Neuron (in vitro differentiated cells): Measurements from ENCODE around the gene CAPN5.
"Not testable (repeated sequence)": the region's sequence is repeated elsewhere in the genome, so short reads cannot be mapped to it uniquely, and the experiment has no call there.

Experiments used
- H2AFZ ChIP-seq: one replicate; pipeline ENCODE4 v1.6.1; 2013; ENCODE audit warnings: low read depth, mild to moderate bottlenecking, inconsistent platforms, low read length, moderate library complexity
- H3K27me3 ChIP-seq: one replicate; pipeline ENCODE4 v1.6.1; 2013; ENCODE audit warnings: low read length; ENCODE audit not compliant: insufficient read depth
- H3K36me3 ChIP-seq: one replicate; pipeline ENCODE4 v1.6.1; 2013; ENCODE audit warnings: low read length; ENCODE audit not compliant: insufficient read depth
- H3K4me1 ChIP-seq: one replicate; pipeline ENCODE4 v1.6.1; 2013; ENCODE audit warnings: low read length; ENCODE audit not compliant: insufficient read depth
- H3K4me3 ChIP-seq: 2 replicates; pipeline ENCODE4 v1.5.1; 2013; ENCODE audit warnings: mild to moderate bottlenecking, low read length, moderate library complexity
- H3K9me3 ChIP-seq: one replicate; pipeline ENCODE4 v1.6.1; 2013; ENCODE audit warnings: low read length

CAPN5 gene

GRCh38 chr11:77093987-77094840, 27.4 kb downstream of the CAPN5 start:
- H3K9me3 ChIP-seq, result peaks cover 11% of the 10 kb centered on the region
- H3K4me1 ChIP-seq, result no peaks in the 10 kb centered on the region
- H3K27me3 ChIP-seq, result no peaks in the 10 kb centered on the region
- H3K4me3 ChIP-seq, result no peak overlapping the region
- H3K36me3 ChIP-seq, result peaks cover 37% of the 10 kb centered on the region
- H2AFZ ChIP-seq, result no peak overlapping the region

GRCh38 chr11:77094841-77095365, 28.1 kb downstream of the CAPN5 start:
- H2AFZ ChIP-seq, result no peak overlapping the region
- H3K4me3 ChIP-seq, result no peak overlapping the region
- peaks cover 11% of the 10 kb centered on the region for H3K9me3 ChIP-seq
- H3K27me3 ChIP-seq, result no peaks in the 10 kb centered on the region
- peaks cover 37% of the 10 kb centered on the region for H3K36me3 ChIP-seq
- no peaks in the 10 kb centered on the region for H3K4me1 ChIP-seq

GRCh38 chr11:77095551-77096490, 29.1 kb downstream of the CAPN5 start:
- Histone ChIP-seq H2AFZ (no peak overlapping the region), H3K27me3 (no peaks in the 10 kb centered on the region), H3K4me3 (no peak overlapping the region), H3K36me3 (peaks cover 37% of the 10 kb centered on the region), H3K9me3 (peaks cover 11% of the 10 kb centered on the region), H3K4me1 (no peaks in the 10 kb centered on the region)

- peaks cover 37% of the 10 kb centered on the region for H3K36me3 ChIP-seq
- no peaks in the 10 kb centered on the region for H3K27me3 ChIP-seq
- H2AFZ ChIP-seq, result no peak overlapping the region
- peaks cover 11% of the 10 kb centered on the region for H3K9me3 ChIP-seq
- H3K4me3 ChIP-seq, result no peak overlapping the region
- H3K4me1 ChIP-seq, result no peaks in the 10 kb centered on the region
Measured at GRCh38 chr11:77096591-77097019, 29.8 kb downstream of the CAPN5 start.

DNA sequence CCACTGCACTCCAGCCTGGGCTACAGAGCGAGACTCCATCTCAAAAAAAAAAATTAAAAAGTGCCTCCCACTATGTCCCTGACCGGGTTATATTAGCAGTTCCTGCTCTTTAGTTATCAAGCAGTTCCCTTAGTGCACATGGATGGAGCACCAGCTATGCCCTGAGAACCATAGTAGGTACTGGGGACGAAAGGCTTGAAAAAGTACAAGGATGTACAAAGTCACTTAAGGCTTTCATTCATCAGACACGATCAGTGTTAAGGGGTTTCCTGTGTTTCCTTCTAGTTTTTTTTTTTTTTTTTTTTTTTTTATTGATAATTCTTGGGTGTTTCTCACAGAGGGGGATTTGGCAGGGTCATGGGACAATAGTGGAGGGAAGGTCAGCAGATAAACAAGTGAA, 30.4 kb downstream of the CAPN5 start:
- not testable (repeated sequence) for H3K27me3 ChIP-seq
- H3K36me3 ChIP-seq, result peaks cover 38% of the 10 kb centered on the region

DNA sequence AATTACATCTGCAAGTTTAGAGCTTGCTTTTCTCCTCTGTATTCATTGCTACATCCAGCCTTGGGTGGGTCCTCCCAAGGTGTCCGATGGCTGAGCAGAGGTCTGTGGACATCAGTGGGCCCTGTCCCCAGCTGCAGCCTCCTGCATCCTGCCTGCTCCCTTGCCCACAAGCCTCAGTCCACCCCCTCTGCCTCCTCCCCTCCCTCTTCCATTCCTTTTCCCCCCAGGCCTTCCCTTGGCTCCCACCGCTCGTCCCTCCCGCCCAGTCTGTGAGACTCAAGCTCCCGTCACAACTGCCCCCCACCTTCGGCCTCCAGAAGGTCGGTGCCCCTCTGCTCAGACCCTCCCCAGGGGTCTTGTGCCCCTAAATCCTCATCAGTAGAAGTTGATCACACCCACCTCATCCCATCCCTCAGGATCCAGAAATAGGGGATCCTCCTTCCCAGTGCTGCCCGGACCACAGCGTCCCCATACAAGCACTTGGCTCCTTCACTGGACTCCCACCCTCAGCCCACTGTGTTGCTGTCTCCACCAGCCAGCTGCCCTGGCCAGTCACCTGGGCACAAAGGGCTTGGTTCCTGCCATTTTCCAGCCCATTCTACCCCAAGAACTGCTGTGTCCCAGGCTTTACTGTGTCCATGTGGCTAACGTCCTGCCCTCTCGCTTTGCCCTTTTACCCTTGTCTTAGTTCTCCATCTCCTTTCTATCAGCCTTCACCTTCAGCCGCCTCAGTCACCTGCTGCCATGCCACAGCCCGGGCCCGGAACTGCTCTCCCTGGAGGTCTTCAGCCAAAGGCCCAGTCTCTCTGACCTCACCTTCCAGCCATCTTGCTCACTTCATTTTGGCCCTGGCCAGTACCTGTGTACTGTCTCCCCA, 33.6 kb downstream of the CAPN5 start:
- Histone ChIP-seq H3K9me3 (peaks cover 9% of the 10 kb centered on the region), H3K4me3 (no peak overlapping the region), H3K4me1 (no peaks in the 10 kb centered on the region), H2AFZ (no peak overlapping the region), H3K27me3 (no peaks in the 10 kb centered on the region), H3K36me3 (peaks cover 38% of the 10 kb centered on the region)

More for the DNA sequence above, 30.4 kb downstream of the CAPN5 start:
- H3K4me1 ChIP-seq, H3K4me3 ChIP-seq, H2AFZ ChIP-seq: not testable (repeated sequence)
- H3K9me3 ChIP-seq, result peaks cover 11% of the 10 kb centered on the region

DNA sequence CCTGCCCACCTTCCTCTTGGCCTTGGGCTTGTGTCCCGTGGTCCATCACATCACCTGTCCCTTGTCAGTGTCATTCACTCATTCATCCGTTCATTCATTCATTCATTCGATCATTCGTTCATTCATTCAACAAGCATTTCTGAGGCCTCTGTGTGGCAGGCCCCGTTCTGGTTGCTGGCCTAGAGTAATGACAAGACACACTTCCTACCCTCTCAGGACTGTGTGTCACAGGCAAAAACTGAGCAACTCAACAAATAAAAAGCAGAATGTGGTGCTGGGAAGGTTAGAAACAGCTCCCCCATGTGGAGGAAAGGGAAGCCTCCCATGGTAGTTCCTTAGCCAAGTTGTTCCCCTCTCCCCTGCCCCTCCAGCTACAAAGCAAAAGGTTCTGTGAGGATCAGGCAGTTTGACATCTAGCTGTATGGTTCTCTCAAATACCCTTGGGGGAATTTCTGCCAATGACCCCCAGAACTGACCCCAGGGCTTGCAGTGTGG, 34.3 kb downstream of the CAPN5 start:
- peaks cover 6% of the 10 kb centered on the region for H3K9me3 ChIP-seq
- no peaks in the 10 kb centered on the region for H3K4me1 ChIP-seq
- H3K36me3 ChIP-seq, result peaks cover 31% of the 10 kb centered on the region
- H3K27me3 ChIP-seq, result no peaks in the 10 kb centered on the region
- no peak overlapping the region for H2AFZ ChIP-seq
- no peak overlapping the region for H3K4me3 ChIP-seq

GRCh38 chr11:77102246-77103210, 35.8 kb downstream of the CAPN5 start, which contains the start of gene OMP:
TSS of gene OMP (plus strand) at chr11:77102840. CDS start at chr11:77102840, 0 bp downstream.
- no peaks in the 10 kb centered on the region for H3K9me3 ChIP-seq
- no peaks in the 10 kb centered on the region for H3K4me1 ChIP-seq
- no peak within 1 kb of the TSS for H2AFZ ChIP-seq
- no peak within 1 kb of the TSS for H3K4me3 ChIP-seq
- peaks cover 29% of the 10 kb centered on the region for H3K36me3 ChIP-seq
- no peaks in the 10 kb centered on the region for H3K27me3 ChIP-seq

- H3K27me3 ChIP-seq, result no peaks in the 10 kb centered on the region
- no peaks in the 10 kb centered on the region for H3K4me1 ChIP-seq
- no peak overlapping the region for H2AFZ ChIP-seq
- H3K36me3 ChIP-seq, result peaks cover 29% of the 10 kb centered on the region
- H3K9me3 ChIP-seq, result no peaks in the 10 kb centered on the region
- no peak overlapping the region for H3K4me3 ChIP-seq
Measured at GRCh38 chr11:77103319-77103718, 36.5 kb downstream of the CAPN5 start.

- Histone ChIP-seq H2AFZ (no peak overlapping the region), H3K36me3 (peaks cover 29% of the 10 kb centered on the region), H3K4me3 (no peak overlapping the region)
Measured at GRCh38 chr11:77104727-77105126, 38.0 kb downstream of the CAPN5 start.

GRCh38 chr11:77106321-77106720, 39.5 kb downstream of the CAPN5 start:
- Histone ChIP-seq H3K36me3 (peaks cover 21% of the 10 kb centered on the region), H3K9me3 (no peaks in the 10 kb centered on the region), H3K27me3 (no peaks in the 10 kb centered on the region), H3K4me1 (no peaks in the 10 kb centered on the region), H3K4me3 (no peak overlapping the region), H2AFZ (no peak overlapping the region)

More at GRCh38 chr11:77104727-77105126, 38.0 kb downstream of the CAPN5 start:
- no peaks in the 10 kb centered on the region for H3K9me3 ChIP-seq
- no peaks in the 10 kb centered on the region for H3K27me3 ChIP-seq
- no peaks in the 10 kb centered on the region for H3K4me1 ChIP-seq
